Gastrocnemius medialis (tissue), 4 donors: ENCODE results near the gene DPT. TPM values are rescaled to one million over a fixed set of nuclear protein-coding genes. Genes with fewer than 3 reads are reported as not detected.

Experiments
- ATAC-seq, 2 donors: fragments of 150-250 bp; one replicate each; pipeline ENCODE4 v1.9.1; 2016
- DNase-seq, 2 donors: peaks; one replicate each; pipeline ENCODE4 v3.0.0-alpha.2; 2019
- H3K27ac ChIP-seq, 4 donors: fragments of 200-600 bp; sonication (generic); 1 replicate in 1 of 4; 2 replicates in 3 of 4; pipeline ENCODE4 v1.5.1; 2016 to 2018; ENCODE audit warnings: mild to moderate bottlenecking in 2 of 4, moderate library complexity in 1 of 4
- H3K27me3 ChIP-seq, 3 donors: fragments of 200-600 bp; sonication (generic) in 2 of 3; 1 replicate in 1 of 3; 2 replicates in 2 of 3; pipeline versions ENCODE4 v1.5.1 to v1.6.0; 2016 to 2019; ENCODE audit warnings: mild to moderate bottlenecking in 1 of 3, moderate library complexity in 1 of 3
- H3K36me3 ChIP-seq, 2 donors: fragments of 200-600 bp; sonication (generic) in 1 of 2; one replicate each; pipeline ENCODE4 v1.5.1; 2017 to 2018
- H3K4me1 ChIP-seq, 2 donors: fragments of 200-600 bp; sonication (generic) in 1 of 2; one replicate each; pipeline ENCODE4 v1.5.1; 2016 to 2017; ENCODE audit warnings: mild to moderate bottlenecking in 2 of 2
- H3K4me3 ChIP-seq, 4 donors: fragments of 200-600 bp; sonication (generic) in 3 of 4; 1 replicate in 1 of 4; 2 replicates in 3 of 4; pipeline ENCODE4 v1.5.1; 2016 to 2019; ENCODE audit warnings: mild to moderate bottlenecking in 2 of 4
- H3K9me3 ChIP-seq, 3 donors: fragments of 200-600 bp; sonication (generic) in 2 of 3; 1 replicate in 1 of 3; 2 replicates in 2 of 3; pipeline ENCODE4 v1.5.1; 2016 to 2019
- POLR2A ChIP-seq, 2 donors: fragments of 450-650 bp; IDR thresholded peaks; one replicate each; pipeline ENCODE4 v1.6.1; 2017; ENCODE audit warnings: antibody characterized with exemption in 2 of 2, mild to moderate bottlenecking in 2 of 2, moderate library complexity in 2 of 2
- in situ Hi-C, 4 donors: fragments of 200-750 bp; cut with MboI; loops; one replicate each; pipeline versions ENCODE4 v1.15.0 to v1.8.0; 2017; ENCODE audit warnings: low sequenced_read_pairs in 4 of 4
- intact Hi-C: fragments of 100-400 bp; cut with DNase I; formaldehyde crosslinking; loops from one replicate; pipeline ENCODE4 v1.15.1; 2023; ENCODE audit warnings: low total_unique reads
- total RNA-seq, 4 donors: library from RNA; depleted of rRNA; stranded (reverse); fragments of >200 nt; gene quantifications; one replicate each; pipeline versions ENCODE4 v1.1.0 to v1.2.3, GENCODE V29; 2016
- TF ChIP-seq, protein P1 (sequence below), 5 experiments: fragments of 450-650 bp in 3 of 5; fragments of 200-600 bp in 2 of 5; sonication (generic) in 2 of 5; IDR thresholded peaks in 4 of 5; conservative IDR thresholded peaks in 1 of 5; 1 replicate in 4 of 5; 2 replicates in 1 of 5; pipeline ENCODE4 v1.5.1; 2016 to 2019; ENCODE audit warnings: antibody characterized with exemption in 5 of 5, mild to moderate bottlenecking in 3 of 5, moderate library complexity in 3 of 5

DPT gene
- total RNA-seq, 4 donors from 2014 or later: 12.6 to 21.8 (median 14.7) TPM

DNA sequence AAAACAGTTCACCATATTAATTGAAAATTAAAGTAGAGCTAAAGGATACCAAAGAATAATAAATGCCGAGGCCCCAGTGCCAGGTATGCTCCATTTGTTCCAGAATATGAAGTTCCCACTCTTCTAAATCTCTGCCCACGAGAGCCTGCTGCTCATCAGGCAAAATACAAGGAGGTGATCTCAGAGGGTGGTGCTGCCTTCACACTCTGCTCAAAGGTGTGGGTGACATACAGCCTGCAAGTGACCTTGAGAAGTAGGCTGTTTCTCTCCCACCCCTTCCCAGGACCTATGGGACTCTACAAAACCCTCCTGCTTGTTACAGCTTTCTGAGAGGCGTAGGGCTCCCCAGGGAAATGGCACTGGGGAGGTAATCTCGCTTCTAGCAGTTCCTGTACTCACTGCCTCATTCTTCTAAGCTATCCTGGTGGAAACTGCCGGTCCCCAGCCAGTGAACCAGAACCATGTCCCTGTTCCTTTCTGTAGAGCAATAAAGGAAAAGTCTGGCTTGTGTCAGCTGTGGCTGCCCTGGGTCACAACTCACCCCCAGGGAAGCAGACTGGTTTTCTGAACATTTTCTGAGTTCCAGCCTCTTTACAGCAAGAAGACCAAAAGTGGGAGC is 26.9 kb upstream of the DPT start:
- no peak for DNase-seq
- H3K36me3 ChIP-seq: no peaks in the 10 kb centered on the region
- no peaks in the 10 kb centered on the region for H3K9me3 ChIP-seq
- intact Hi-C loops (no loop called here), in situ Hi-C loops (no loop called here)
- H3K4me3 ChIP-seq: no peak overlapping the region
- no peaks in the 10 kb centered on the region for H3K27me3 ChIP-seq
- H3K4me1 ChIP-seq: peaks cover 0 to 10% of the 10 kb centered on the region in 2 donors
- TF ChIP-seq, protein P1, sequence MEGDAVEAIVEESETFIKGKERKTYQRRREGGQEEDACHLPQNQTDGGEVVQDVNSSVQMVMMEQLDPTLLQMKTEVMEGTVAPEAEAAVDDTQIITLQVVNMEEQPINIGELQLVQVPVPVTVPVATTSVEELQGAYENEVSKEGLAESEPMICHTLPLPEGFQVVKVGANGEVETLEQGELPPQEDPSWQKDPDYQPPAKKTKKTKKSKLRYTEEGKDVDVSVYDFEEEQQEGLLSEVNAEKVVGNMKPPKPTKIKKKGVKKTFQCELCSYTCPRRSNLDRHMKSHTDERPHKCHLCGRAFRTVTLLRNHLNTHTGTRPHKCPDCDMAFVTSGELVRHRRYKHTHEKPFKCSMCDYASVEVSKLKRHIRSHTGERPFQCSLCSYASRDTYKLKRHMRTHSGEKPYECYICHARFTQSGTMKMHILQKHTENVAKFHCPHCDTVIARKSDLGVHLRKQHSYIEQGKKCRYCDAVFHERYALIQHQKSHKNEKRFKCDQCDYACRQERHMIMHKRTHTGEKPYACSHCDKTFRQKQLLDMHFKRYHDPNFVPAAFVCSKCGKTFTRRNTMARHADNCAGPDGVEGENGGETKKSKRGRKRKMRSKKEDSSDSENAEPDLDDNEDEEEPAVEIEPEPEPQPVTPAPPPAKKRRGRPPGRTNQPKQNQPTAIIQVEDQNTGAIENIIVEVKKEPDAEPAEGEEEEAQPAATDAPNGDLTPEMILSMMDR (IDR thresholded peaks at IDR 0.05 in 4 of 5, conservative IDR thresholded peaks at IDR 0.05 in 1 of 5): no peak
- no peak for TF ChIP-seq POLR2A (IDR thresholded peaks at IDR 0.05)
- no peak overlapping the region for H3K27ac ChIP-seq
- no peak for ATAC-seq

DNA sequence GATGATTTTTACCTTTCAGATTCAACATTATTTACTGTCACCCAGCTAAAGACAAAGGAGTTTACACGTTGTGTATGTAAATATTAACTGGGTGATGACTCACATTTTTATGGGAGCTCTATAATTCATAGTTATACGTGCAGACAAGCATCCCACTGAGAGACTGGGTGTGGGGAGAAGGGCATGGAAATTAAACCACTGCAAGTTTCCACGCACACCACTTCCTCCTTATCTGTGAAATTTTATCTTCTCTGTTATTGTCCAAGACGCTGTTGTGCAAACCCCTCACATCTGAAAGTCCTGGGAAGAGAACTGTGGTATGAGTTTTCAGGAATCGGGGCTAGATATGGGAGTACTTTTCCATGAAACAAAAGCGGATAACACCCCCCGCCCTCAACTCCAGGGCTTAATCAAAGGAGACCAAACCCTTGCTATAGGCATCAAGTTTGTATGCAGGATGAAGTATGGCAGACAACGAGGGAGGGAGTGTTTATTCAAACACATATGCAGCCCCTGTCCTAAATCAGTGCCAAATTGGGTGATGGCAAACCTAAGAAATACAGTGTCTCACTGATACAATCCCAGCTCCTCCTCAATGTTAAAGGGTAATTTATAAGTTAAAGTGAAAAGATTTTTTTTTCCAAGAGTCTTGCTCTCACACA is 23.3 kb upstream of the DPT start:
- no peaks in the 10 kb centered on the region for H3K9me3 ChIP-seq
- H3K36me3 ChIP-seq: no peaks in the 10 kb centered on the region
- no peak overlapping the region for H3K27ac ChIP-seq
- no peak for TF ChIP-seq POLR2A (IDR thresholded peaks at IDR 0.05)
- TF ChIP-seq, protein P1 (IDR thresholded peaks at IDR 0.05 in 4 of 5, conservative IDR thresholded peaks at IDR 0.05 in 1 of 5): no peak
- in situ Hi-C loops (no loop called here), intact Hi-C loops (no loop called here)
- no peak for ATAC-seq
- H3K4me3 ChIP-seq: no peak overlapping the region
- no peaks in the 10 kb centered on the region for H3K27me3 ChIP-seq
- no peak for DNase-seq
- H3K4me1 ChIP-seq: peaks cover 0 to 4% of the 10 kb centered on the region in 2 donors

DNA sequence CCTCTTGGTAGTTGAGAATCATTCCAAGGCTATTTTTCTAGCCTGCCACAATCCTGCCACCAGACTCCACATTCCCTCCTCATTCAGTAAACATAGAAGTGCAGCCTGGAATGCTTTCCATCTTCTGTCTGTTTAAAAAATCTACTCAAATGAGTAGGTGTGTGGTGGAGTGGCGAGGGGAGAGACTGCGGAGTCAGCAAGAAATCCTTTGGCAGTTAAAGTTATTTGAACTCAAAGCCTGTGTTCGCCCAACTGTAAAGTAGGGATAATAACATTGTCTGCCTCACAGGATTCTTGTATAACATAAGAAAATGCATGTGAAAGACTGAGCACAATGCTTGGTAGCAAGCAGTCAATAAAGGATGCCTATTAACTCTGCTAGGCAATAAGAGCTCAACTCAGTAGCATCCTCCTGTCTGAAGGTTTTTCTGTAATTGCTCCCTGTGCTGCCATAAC is 22.2 kb upstream of the DPT start:
- Histone ChIP-seq H3K36me3 (no peaks in the 10 kb centered on the region), H3K9me3 (no peaks in the 10 kb centered on the region), H3K27ac (no peak overlapping the region), H3K27me3 (no peaks in the 10 kb centered on the region), H3K4me3 (no peak overlapping the region), H3K4me1 (peaks cover 0 to 4% of the 10 kb centered on the region in 2 donors)
- TF ChIP-seq POLR2A (IDR thresholded peaks at IDR 0.05): no peak
- TF ChIP-seq, protein P1 (IDR thresholded peaks at IDR 0.05 in 4 of 5, conservative IDR thresholded peaks at IDR 0.05 in 1 of 5): no peak
- intact Hi-C loops (no loop called here), in situ Hi-C loops (no loop called here)
- ATAC-seq: no peak
- DNase-seq: no peak

DNA sequence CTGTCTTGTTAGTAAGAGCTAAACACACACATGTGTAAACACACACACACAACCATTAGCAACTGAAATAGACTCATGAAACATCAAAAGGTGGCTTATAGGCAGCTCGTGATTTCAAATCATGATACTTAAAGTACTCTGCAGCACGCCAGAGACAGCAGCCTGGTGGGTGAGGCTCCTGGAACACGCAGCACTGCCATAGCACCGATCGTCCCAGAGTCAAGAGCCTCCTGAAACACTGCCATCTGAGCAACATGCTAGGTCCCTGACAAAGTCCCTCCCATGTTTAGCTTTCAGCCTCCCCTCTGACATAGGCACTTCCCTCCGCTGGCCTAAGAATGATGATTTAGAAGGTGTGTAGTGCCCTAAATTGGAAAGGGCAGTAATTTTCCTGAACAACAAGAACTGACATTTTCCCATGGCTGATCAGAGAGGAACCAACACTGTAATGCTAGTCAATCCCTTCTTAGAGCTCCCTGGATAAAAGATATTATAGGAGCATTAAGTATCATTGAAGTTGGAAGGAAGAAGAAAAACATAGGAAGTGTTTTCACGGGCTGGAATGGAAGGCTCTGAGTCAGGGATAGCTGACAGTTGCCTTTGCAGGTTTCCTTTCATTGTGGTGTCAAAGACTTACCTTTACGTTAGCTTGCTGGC is 14.1 kb upstream of the DPT start:
- in situ Hi-C loops: no loop called here
- no peaks in the 10 kb centered on the region for H3K4me1 ChIP-seq
- no peaks in the 10 kb centered on the region for H3K9me3 ChIP-seq
- ATAC-seq (no peak), DNase-seq (no peak)
- H3K27ac ChIP-seq: no peak overlapping the region
- H3K36me3 ChIP-seq: no peaks in the 10 kb centered on the region
- intact Hi-C loops: no loop called here
- no peak for TF ChIP-seq POLR2A (IDR thresholded peaks at IDR 0.05)
- TF ChIP-seq, protein P1 (IDR thresholded peaks at IDR 0.05 in 4 of 5, conservative IDR thresholded peaks at IDR 0.05 in 1 of 5): no peak
- H3K27me3 ChIP-seq: no peaks in the 10 kb centered on the region
- H3K4me3 ChIP-seq: no peak overlapping the region
